GM19193 (cell line): ENCODE measurements around the gene POU2F3.

Experiments used
- POLR2A ChIP-seq: IDR thresholded peaks from 4 replicates; pipeline ENCODE4 v1.6.1; 2011; ENCODE audit not compliant: insufficient read depth, insufficient read length; ENCODE audit errors: extremely low read depth

POU2F3 gene

DNA sequence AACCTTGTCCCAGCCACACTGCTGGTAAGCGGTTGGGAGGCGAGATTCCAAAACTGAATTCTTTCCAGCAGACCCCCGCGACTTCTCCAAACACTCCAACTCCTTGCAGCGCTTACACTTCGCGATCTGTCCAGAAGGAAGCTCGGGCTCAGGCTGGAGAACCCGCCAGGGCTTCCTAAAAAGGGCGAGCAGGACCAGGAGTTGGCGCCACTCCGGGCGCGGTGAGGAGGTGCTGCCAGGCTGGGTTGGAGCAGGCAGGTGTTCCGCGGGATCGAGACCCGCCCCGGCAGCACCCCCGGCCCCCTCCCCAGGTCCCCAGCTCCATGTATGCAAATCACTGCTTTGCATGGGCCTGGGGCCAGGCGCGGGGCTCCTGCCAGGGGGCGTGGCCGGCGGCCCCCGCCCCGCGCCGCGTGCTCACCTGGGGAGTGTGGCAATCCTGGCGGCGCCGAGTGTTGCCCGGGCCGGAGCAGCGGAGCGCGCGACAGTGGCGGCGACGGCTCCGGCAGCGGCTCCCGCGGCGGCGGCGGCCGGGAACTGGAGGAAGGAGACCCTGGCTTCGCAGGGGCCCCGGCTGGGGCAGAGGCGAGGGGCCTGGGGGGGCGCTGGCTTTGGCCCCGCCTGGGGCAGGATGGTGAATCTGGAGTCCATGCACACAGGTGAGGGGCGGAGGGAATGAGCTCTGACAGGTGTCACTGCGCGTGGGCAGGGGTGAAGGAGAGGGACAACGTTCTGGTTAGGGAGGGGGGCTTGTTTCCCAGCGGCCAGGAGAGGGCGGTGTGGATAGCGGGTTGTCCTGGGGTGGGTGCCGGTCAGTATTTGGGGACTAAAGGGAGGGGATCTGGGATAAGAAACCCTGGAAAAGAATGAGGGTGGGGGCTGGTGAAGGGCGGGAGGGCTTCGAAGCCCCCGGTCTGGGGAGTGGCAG lies at the start of gene POU2F3:
Gene POU2F3 (plus strand): TSS at position 428 of the 928 bp plus-strand sequence. CDS start 204 bp downstream, at position 632.
- no peak for TF ChIP-seq POLR2A

DNA sequence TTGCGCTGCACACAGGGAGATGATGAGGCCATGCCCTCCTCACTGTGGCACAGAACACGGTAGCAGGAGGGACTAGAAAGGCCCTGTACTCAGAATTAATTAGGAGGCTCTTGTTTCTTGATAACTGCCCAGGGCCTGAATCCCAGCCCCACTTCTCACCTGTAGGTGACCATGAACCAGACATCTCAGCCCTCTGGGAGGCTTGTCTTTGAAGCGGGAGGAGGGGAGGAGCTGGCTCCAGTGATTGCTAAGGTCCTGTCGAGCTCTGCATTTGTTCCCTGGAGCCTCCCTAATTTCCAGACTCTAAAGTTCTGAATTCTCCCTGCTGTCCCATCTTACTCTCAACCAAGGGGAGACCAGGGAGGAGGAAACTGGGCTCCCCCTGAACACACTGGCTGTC lies 48.9 kb upstream of the POU2F3 start:
- no peak for TF ChIP-seq POLR2A

DNA sequence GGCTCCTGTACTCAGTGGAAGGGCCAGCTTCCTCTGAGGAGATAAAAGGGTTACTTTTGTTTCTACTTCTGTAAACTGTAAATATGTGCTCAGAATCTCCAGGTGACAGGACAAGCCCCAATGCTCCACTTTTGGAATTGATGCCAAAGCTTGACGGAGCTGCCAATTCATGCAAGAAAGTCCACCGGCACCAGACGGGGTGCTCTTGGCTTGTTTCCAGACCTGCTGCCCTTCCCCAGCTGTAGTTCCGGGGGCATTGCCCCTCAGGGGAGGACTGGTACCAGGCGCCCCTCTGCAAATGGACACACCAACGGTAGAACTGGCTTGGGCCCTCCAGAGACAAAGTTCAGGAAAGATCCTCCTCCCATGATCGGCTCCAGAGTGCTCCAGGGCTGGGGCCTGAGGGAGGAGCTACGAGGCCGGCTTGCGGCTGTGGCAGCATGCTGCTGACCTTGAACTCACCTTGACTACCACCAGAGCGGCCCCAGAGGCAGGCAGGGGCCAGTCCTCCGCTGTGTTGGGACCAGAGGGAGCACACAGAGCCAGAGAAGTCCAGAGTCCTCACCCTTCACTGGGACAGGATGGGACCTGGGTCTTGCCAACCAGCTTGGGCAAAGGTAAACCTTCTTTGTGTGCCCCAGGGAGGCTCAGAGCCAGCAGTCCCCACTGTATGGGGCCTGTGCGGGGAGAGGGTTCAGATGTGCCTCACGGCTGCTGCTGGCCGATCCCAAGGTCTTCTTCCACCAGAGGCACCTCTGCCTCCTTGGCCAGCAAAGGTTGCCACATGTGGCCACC lies 46.9 kb upstream of the POU2F3 start:
- no peak for TF ChIP-seq POLR2A

DNA sequence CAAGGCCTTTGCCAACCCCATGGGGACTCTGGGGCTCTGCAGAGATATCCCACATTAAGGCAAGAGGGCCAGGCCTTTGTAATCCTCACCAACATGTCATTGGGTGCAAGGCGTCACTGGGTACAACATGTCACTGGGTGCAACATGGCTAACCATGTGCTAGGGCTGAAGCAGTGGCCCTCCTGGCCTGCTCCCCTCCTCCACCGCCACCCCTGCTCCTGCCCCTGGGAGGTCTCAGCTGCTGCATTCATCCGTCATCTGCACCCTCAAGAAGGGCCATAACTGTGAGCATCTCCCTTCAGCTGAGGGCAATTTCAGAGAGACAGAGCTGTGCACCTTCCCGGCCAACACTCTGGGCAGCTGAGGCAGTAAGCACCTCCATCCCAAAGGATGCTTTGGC lies 45.8 kb upstream of the POU2F3 start:
- no peak for TF ChIP-seq POLR2A

DNA sequence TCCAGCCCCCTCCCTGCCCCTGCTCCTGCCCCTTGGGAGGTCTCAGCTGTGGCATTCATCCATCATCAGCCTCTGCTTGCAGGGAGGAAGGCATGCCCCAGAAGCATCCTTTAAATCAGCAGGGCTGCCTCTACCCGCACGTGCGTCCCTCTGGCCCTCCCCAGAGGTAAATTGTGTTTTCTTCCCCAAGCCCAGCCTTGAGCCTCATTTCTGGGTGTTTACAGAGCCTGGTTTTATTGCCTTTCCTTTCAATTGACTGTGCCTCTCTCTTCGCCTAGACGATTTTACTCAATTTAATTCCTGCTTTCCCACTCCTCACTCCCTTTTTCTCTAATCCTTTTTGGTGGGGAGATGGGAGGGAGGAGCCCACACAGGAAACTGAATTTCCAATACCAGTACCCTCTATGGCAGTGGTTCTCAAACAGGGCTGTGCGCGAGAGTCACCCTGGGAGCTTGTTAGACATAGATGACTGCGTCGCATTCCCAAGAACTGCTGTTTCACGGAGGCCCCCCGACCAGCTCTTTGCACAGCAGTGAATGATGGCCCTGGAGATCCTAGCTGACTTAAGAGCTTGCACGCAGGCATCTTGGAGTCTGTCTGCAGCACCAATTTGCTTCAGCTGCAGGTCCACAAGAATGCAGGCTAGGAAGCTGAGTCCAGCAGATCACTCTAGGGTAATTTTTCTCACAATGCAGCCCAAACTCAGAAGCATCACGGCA lies 44.2 kb upstream of the POU2F3 start:
- TF ChIP-seq POLR2A = no peak

DNA sequence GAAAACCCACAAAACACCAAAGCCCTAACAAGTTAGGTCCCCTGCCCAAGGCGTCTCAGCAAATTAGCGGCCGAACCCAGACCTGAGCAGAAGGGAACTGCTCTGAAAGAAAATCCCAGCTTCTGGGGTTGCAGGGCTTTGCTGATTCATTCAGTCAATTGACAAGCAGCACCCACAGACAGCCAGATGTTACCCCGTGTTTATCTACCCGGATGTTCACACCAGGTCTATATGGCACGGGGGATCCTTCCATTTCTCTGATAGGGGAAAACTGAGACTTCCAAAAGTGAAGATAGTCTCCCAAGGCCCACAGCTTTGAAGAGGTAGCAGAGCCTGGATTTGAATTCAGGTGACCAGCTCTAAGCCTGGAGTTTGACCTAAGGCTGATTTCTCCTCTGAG lies 43.1 kb upstream of the POU2F3 start:
- no peak for TF ChIP-seq POLR2A

DNA sequence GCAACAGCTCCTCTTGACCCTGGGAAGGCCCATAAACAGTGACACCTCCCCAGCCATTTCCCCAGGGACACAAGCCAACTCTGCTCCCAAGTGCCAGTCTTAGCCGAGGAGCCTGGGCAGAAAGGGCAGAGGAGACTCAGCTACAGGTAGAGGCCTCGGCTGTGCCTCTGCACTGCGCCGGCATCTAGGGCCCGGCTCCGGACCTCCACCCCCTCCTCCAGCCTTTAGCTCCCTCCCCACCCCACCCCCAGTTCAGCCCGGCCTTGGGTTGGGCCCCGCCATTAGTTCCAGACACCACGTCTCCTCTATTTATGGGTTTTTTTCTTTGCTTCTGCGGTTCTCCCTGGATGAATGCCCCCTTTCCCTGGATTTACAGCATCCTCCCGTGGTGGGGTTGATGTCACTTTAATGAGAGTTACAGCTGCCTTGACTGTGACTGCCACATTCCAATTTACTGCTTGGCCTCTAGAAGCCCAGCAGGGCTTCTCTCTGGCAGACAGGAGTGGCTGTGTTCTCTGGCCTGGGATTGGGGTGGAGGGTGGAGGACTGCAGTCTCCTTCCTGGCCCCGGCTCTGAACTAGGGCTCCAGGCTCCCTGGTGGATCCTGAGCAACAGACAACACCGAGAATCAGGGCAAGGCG lies 42.6 kb upstream of the POU2F3 start:
- TF ChIP-seq POLR2A = no peak

DNA sequence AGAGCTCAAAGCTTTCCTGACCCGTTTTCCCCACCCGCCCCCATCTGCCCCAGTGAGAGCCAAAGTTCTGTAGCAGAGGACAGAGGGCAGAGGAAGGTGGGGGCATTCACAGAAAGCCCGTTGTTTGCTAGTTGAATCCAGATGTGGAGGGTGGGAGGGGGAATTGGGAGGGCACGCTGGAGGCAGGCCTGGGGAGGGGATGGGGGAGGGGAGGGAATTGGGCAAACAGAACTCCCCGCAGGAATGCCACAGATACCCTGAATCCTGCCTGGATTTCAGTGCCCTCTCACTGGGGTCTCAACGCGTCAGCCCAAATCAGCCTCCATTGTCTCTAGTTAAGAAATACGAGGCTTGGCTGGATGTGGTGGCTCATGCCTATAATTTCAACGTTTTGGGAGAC lies 42.0 kb upstream of the POU2F3 start:
- TF ChIP-seq POLR2A = no peak

DNA sequence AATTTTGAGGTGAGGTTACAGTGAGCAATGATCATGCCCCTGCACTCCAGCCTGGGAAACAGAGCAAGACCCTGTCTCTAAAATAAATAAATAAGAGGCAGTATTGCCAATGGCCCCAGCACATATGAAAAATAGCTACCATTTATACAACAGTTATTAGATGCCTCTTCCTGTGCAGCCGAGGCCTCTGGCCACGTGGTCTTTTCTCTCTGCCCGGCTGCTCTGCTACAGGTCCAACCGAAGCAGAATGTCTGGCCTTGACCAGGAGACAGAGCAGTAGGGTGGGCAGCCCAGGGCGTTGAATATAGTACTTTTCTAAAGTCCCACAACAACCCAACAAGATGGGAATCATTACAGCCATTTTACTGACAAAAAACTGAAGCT lies 41.5 kb upstream of the POU2F3 start:
- TF ChIP-seq POLR2A = no peak

DNA sequence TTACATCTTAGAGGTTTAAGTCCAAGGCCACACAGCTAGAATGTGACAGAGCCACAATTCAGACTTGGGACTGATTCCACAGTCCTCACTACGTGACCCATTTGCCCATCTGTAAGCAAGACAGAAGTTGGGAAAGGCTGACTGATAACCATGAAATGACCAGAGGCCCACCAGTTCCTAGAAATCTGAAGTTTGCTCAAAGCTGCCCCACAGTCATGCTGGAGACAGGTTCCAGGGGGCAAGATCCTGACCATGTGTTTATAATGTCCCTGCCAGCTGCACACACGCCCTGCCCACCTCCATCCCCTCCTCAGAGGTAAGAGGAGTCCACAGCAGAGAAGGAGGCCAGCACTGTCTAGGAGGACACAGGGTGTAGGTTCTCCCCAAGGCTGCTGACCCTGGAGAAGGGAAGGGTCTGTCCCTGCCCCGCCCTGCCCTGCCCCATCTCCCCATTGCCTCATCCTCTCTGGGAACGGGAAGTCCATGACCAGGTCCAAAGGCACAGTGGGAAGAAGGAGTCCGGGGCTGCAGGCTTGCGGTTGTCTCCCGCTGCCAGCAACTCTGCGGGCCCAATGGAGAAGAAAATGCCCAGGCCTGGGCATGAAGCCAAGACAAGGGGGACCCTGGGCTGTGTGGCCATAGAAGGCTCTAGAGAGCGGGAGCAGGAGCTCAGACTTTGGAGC lies 41.0 kb upstream of the POU2F3 start:
- no peak for TF ChIP-seq POLR2A

DNA sequence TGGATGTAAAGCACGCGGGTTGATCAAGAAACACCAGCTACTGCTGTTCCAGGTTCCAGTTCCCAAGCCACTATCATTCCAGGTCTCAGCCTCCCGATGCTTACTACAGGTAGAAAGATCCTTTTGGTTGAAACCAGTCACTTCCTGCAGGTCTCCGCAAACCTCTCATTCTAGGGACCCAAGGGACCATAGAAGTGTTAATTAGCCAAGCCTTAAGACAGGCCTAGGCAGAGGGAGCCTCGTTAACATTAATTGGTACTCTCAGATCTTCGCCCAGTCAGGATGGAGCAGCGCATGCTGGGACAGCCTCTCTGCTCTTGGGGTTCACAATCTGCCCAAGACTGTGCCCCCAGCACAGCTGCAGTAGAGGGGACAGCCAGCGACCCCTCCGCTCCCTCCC lies 40.3 kb upstream of the POU2F3 start:
- no peak for TF ChIP-seq POLR2A

DNA sequence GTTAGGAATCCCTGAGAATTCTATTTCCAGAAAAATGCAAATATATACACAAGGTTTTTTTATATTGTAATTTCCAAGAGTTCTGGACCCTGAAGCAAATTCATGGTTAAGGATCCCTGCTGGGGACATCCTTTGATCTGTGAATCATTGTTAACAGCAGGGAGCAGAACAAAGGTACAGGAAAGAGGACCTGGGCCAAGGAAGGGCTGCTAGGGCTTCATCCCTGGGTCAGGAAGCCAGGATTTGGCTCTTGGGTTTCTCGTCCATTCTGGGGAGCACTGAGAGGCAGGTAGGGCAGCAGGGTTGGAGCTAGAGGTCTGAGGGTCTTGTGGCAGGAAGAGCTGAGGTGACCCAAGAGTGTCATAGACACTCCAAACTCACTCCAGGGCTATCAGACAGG lies 39.3 kb upstream of the POU2F3 start:
- no peak for TF ChIP-seq POLR2A

DNA sequence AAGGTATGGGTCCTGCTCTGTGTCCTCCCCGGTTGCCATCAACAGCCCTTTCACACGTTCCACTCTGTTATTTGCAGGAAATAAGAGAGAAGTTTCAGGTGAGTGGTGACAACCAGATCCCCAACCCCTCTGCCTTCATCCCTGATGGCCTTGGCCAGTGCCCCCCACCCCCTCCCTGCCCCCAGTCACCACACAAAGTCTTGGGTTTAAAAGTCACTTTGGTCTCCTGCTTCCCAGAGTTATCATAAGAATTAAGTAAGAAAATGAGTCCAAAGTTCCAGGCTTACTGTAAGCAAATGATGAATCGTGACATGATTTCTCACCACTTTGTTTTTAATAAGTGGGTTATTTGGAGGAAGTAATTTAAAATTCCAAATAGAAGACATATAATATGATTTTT lies 38.3 kb upstream of the POU2F3 start:
- no peak for TF ChIP-seq POLR2A

DNA sequence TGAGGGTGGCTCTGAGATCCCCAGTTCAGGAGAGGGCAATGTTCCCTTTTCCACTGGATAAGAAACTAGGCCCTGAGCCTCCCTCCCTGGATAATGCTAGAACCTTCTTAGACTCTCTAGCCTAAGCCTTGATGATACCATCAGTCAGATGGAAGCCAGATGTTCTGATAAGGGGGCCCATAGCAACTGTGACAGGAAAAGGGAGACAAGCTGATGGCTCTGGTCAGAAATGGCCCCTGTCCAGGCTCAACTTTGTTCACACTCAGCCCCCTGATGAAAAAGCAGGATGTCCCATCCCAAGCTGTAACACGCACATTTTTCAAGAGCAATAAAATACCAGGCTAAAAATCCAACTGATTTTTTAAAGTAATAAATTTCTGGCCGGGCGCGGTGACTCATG lies 36.3 kb upstream of the POU2F3 start:
- TF ChIP-seq POLR2A = no peak
